Upper lobe of right lung (tissue), 1 donor: ENCODE measurements around the gene DPP10. TPM values are rescaled to one million over a fixed set of nuclear protein-coding genes. Genes with fewer than 3 reads are reported as not detected.

ENCODE experiments used
- ATAC-seq: fragments of 200-7000 bp; cut with Tn5 transposase; one replicate; pipeline ENCODE4 v1.9.1; 2020; ENCODE audit warnings: mild to moderate bottlenecking, moderate library complexity
- DNase-seq: peaks from one replicate; pipeline ENCODE4 v3.0.0-alpha.2; 2020
- H3K27ac ChIP-seq: fragments of 200-600 bp; one replicate; pipeline ENCODE4 v1.8.0; 2022
- H3K27me3 ChIP-seq: fragments of 200-600 bp; one replicate; pipeline ENCODE4 v1.8.0; 2022; ENCODE audit warnings: mild to moderate bottlenecking
- H3K36me3 ChIP-seq: fragments of 200-600 bp; one replicate; pipeline ENCODE4 v1.8.0; 2022
- H3K4me1 ChIP-seq: fragments of 200-600 bp; one replicate; pipeline ENCODE4 v1.8.0; 2022
- H3K4me3 ChIP-seq: fragments of 200-600 bp; one replicate; pipeline ENCODE4 v1.8.0; 2022; ENCODE audit warnings: mild to moderate bottlenecking
- H3K9me3 ChIP-seq: fragments of 200-600 bp; one replicate; pipeline ENCODE4 v1.8.0; 2022
- intact Hi-C: fragments of 100-400 bp; cut with DNase I; formaldehyde crosslinking; loops from one replicate; pipeline ENCODE4 v1.11.0; 2022
- total RNA-seq: library from RNA; stranded (reverse); fragmentation: NEBNext Ultra II Directional; extraction: Animal tissue kit (Norgen Biotek cat#: 25700); gene quantifications from one replicate; pipeline ENCODE4 v1.2.1, GENCODE V29; 2021
- TF ChIP-seq, protein P1 (sequence below): fragments of 200-600 bp; IDR thresholded peaks from one replicate; pipeline ENCODE4 v1.8.0; 2022; ENCODE audit warnings: antibody characterized with exemption
- donor health status: DM: no; HTN: yes; CAD: no; lungs with severe emphysema.

The DPP10 gene
- total RNA-seq, 1 donor from 2014 or later = 1.0 TPM

DNA sequence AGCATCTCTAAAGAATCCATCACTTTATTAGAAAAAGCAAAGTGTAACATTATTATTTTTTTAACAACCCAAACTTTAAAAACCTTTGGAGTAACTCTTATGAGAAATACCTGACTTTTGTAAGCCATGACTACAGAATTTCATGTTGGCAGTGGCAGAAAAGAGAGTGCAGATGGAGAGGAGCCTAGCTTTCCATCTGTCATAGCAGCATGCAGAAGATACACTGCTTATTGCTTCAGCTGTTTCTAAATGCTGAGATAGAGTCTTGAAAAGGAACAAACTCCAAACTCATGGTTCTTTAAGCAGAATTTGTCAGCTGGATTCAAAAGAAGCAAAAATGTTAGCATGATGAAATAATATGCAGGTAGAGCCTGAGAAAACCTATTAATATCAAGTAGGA lies 1130.3 kb downstream of the DPP10 start:
- ATAC-seq = no peak
- no peaks in the 10 kb centered on the region for H3K27me3 ChIP-seq
- intact Hi-C loops = no loop called here
- no peak overlapping the region for H3K27ac ChIP-seq
- no peaks in the 10 kb centered on the region for H3K9me3 ChIP-seq
- H3K36me3 ChIP-seq = no peaks in the 10 kb centered on the region
- TF ChIP-seq, protein P1, sequence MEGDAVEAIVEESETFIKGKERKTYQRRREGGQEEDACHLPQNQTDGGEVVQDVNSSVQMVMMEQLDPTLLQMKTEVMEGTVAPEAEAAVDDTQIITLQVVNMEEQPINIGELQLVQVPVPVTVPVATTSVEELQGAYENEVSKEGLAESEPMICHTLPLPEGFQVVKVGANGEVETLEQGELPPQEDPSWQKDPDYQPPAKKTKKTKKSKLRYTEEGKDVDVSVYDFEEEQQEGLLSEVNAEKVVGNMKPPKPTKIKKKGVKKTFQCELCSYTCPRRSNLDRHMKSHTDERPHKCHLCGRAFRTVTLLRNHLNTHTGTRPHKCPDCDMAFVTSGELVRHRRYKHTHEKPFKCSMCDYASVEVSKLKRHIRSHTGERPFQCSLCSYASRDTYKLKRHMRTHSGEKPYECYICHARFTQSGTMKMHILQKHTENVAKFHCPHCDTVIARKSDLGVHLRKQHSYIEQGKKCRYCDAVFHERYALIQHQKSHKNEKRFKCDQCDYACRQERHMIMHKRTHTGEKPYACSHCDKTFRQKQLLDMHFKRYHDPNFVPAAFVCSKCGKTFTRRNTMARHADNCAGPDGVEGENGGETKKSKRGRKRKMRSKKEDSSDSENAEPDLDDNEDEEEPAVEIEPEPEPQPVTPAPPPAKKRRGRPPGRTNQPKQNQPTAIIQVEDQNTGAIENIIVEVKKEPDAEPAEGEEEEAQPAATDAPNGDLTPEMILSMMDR = no peak
- no peak overlapping the region for H3K4me3 ChIP-seq
- DNase-seq = no peak
- H3K4me1 ChIP-seq = no peaks in the 10 kb centered on the region

DNA sequence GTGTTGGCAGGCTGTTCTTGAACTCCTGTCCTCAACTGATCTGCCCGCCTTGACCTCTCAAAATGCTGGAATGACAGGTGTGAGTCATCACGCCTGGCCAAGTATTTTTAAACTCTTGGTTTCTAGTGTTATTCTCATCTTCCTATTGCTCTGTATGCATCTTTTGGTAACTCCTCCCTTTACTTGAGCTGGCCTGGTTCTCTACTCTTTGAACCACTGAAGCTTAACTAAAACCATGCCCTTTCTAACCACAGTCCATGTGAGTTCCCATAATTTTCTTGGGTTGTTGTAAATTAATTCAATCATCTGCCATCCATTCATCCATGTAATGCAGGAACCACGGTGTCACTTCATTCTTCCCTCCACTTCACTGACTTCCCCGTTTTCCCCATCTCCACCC lies 1131.3 kb downstream of the DPP10 start:
- no peaks in the 10 kb centered on the region for H3K27me3 ChIP-seq
- no peak overlapping the region for H3K27ac ChIP-seq
- intact Hi-C loops = no loop called here
- no peaks in the 10 kb centered on the region for H3K36me3 ChIP-seq
- no peaks in the 10 kb centered on the region for H3K9me3 ChIP-seq
- DNase-seq (no peak), ATAC-seq (no peak)
- H3K4me1 ChIP-seq = no peaks in the 10 kb centered on the region
- no peak overlapping the region for H3K4me3 ChIP-seq
- TF ChIP-seq, protein P1 = no peak

DNA sequence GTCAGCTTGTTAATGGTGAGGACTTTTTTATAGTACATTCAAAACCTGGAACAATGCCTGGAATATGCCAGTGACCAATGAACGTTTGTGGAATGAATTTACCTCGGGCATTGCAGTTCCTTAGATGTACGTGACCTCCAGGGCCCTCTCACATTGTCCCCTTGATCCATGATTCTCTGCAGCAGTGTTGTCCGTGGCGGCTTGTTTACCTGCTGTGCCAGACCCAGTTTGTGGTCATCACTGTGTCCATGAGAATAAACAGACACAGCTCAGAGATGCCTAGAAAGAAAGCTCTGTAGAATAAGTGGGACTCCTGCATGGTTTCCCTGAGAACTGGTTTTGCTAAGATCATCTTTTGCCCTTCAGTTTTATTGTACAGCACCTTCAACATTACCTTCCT lies 1132.2 kb downstream of the DPP10 start:
- Histone ChIP-seq H3K27me3 (no peaks in the 10 kb centered on the region), H3K27ac (no peak overlapping the region), H3K9me3 (no peaks in the 10 kb centered on the region), H3K4me3 (no peak overlapping the region), H3K4me1 (no peaks in the 10 kb centered on the region), H3K36me3 (no peaks in the 10 kb centered on the region)
- DNase-seq (no peak), ATAC-seq (no peak)
- TF ChIP-seq, protein P1 = no peak
- intact Hi-C loops = no loop called here

DNA sequence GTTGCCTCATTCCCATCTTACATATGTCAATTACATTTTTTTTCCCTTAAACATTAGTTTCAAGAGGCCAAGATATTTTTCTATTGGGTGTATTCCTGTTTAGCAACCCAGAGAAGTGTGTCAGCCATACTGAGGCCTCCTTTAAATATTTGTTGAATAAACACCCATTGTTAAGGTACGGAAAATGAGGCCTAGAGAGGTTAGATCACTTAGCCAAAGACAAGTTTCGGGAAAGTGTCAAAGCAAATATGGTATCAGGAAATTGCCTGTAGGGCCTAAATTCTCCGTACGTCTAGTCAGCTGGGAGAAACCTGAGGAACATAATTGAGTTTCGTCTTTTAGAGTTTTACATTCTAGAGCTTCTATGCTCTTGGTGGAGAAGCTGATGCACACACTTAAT lies 1138.3 kb downstream of the DPP10 start:
- Histone ChIP-seq H3K4me3 (no peak overlapping the region), H3K36me3 (no peaks in the 10 kb centered on the region), H3K9me3 (no peaks in the 10 kb centered on the region), H3K4me1 (no peaks in the 10 kb centered on the region), H3K27me3 (no peaks in the 10 kb centered on the region), H3K27ac (no peak overlapping the region)
- DNase-seq (no peak), ATAC-seq (no peak)
- intact Hi-C loops = no loop called here
- TF ChIP-seq, protein P1 = no peak

DNA sequence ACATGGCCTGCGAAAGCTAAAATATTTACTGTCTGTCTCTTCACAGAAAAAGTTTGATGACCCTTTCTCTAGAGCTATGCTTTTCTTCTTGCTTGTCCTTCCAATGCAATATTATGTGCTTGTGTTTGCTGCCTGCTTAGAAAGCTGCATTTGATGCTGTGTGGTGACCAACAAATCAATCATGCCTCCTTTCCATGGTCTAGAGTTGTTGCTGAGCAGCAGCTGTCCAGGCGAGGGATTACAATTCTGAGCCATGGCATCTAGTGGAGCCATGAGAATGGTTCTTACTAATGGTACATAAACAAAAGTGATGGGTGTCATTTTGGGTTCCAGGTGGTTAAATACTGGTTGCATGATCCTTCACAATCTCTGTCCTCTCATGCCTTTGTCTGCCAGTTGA lies 1142.1 kb downstream of the DPP10 start:
- TF ChIP-seq, protein P1 = no peak
- Histone ChIP-seq H3K27me3 (no peaks in the 10 kb centered on the region), H3K4me3 (no peak overlapping the region), H3K4me1 (no peaks in the 10 kb centered on the region), H3K36me3 (no peaks in the 10 kb centered on the region), H3K9me3 (no peaks in the 10 kb centered on the region), H3K27ac (no peak overlapping the region)
- DNase-seq (no peak), ATAC-seq (no peak)
- intact Hi-C loops = no loop called here

DNA sequence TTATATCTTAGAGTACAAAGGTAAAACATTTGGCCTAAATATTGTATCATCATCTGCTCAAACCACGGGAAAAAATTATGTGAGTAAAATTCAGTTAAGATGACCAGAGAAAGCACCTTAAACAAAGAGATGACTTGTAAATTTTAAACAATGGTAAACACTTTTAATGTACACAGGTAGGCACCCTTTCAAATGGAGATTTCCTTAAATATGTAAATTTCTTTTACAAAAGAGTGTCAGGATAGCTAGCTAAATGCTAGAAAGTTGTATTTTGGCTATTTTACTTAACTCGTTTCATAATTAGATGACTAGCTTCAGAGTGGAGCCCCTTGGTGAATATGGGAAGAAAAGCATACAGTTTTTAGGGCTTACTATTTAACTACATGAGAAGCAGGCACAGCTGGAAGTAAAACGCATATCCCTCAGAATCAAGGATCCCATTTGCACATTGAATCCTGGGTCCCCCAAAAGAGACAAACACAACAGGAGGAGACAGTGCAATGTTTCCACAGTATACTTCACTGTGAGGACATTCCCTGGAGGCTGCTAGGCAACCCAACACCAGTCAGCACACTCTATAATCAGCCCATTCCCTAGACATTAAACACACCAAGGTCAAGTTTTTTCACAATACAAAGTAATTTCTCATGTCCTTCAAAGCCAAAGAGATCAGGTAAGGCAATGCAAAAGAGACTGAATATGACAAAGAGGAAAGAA lies 1154.4 kb downstream of the DPP10 start:
- H3K4me1 ChIP-seq = no peaks in the 10 kb centered on the region
- H3K36me3 ChIP-seq = no peaks in the 10 kb centered on the region
- TF ChIP-seq, protein P1 = no peak
- DNase-seq (no peak), ATAC-seq (no peak)
- peaks cover 6% of the 10 kb centered on the region for H3K27me3 ChIP-seq
- no peaks in the 10 kb centered on the region for H3K9me3 ChIP-seq
- H3K4me3 ChIP-seq = no peak overlapping the region
- H3K27ac ChIP-seq = no peak overlapping the region
- intact Hi-C loops = no loop called here
